C4-2B (cell line): Measurements from ENCODE around the gene SP1.

ENCODE experiments used
- H3K27ac ChIP-seq: fragments of 450-650 bp; 2 replicates; pipeline ENCODE4 v1.5.1; 2017
- ZFX ChIP-seq: fragments of 450-650 bp; IDR thresholded peaks from 2 replicates; pipeline ENCODE4 v1.6.1; 2017
- TF ChIP-seq, protein P1 (sequence below): fragments of 450-650 bp; conservative IDR thresholded peaks from 2 replicates; pipeline ENCODE4 v1.5.1; 2017; ENCODE audit warnings: mild to moderate bottlenecking

SP1 gene

GRCh38 chr12:53461059-53461458 lies 81.1 kb downstream of the SP1 start:
- TF ChIP-seq ZFX, result no peak
- TF ChIP-seq, protein P1, sequence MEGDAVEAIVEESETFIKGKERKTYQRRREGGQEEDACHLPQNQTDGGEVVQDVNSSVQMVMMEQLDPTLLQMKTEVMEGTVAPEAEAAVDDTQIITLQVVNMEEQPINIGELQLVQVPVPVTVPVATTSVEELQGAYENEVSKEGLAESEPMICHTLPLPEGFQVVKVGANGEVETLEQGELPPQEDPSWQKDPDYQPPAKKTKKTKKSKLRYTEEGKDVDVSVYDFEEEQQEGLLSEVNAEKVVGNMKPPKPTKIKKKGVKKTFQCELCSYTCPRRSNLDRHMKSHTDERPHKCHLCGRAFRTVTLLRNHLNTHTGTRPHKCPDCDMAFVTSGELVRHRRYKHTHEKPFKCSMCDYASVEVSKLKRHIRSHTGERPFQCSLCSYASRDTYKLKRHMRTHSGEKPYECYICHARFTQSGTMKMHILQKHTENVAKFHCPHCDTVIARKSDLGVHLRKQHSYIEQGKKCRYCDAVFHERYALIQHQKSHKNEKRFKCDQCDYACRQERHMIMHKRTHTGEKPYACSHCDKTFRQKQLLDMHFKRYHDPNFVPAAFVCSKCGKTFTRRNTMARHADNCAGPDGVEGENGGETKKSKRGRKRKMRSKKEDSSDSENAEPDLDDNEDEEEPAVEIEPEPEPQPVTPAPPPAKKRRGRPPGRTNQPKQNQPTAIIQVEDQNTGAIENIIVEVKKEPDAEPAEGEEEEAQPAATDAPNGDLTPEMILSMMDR, result no peak
- no peak overlapping the region for H3K27ac ChIP-seq

- TF ChIP-seq, protein P1, result no peak
- TF ChIP-seq ZFX, result no peak
- H3K27ac ChIP-seq, result no peak overlapping the region
These were observed 81.6 kb downstream of the SP1 start for GRCh38 chr12:53461591-53461990.

DNA sequence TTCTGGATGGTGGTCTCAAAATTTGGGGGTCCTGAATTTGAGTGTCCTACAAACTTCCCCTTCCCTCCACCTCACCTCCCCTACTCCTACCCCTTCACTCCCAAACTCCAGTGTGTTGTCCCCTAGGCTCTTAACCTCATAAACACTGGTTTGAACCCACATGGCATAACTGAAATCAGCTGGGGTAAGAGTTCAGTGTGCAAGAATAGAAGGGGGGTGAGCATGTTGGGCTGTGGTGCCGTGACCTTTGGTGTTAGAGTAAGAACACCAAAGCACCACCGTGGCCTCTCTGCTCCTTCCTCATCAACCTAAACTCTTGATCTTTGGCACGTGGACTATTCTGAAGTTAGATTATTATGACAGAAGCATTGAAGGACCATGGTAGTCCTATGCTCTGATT lies 83.0 kb downstream of the SP1 start:
- H3K27ac ChIP-seq, result no peak overlapping the region
- TF ChIP-seq ZFX, result no peak
- TF ChIP-seq, protein P1, result no peak

- TF ChIP-seq, protein P1, result no peak
- TF ChIP-seq ZFX, result no peak
- H3K27ac ChIP-seq, result no peak overlapping the region
These were observed 84.0 kb downstream of the SP1 start for GRCh38 chr12:53463802-53464560.

DNA sequence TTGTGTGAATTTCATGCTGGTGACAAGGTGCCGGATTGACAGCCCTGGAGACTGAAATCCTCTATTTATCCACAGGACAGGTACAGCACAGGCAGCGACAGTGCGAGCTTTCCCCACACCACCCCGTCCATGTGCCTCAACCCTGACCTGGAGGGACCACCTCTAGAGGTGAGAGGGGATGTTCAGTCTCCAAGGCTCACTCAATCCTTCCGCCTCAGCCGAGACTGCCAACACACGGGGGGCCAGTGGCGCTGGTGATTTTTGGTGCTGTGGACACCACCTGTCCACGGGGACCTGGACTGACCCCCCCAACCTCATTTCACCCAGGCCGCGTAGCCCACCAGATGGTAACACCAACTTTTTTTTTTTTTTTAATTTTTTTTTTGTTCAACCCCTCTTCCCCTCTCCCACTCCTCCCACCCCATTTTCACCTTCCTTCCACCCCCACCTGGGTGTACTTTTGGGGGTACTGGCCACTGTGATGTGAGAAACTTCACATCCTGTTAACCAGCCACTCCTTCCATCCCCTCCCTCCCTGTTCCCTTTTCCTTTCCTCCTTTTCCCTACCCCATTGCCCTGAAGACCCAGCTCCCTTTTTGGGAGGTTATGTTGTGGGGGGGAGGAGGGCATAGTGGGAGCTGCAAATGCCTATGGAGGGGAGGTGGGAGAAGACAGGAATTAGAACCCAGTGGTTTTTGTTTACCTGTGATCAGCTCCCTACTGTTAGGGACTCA lies 84.9 kb downstream of the SP1 start:
- H3K27ac ChIP-seq, result no peak overlapping the region
- TF ChIP-seq, protein P1, result no peak
- TF ChIP-seq ZFX, result no peak

- no peak for TF ChIP-seq ZFX
- TF ChIP-seq, protein P1, result no peak
- H3K27ac ChIP-seq, result no peak overlapping the region
These were observed 85.7 kb downstream of the SP1 start for GRCh38 chr12:53465679-53466078.
